Suprapubic skin (tissue), 3 donors: Measurements from ENCODE around the gene LRRC42.

Source experiments
- CTCF ChIP-seq, 2 donors: fragments of 200-600 bp in 1 of 2; fragments of 450-650 bp in 1 of 2; sonication (generic) in 1 of 2; IDR thresholded peaks; one replicate each; pipeline ENCODE4 v1.5.1; 2016 to 2019; ENCODE audit warnings: antibody characterized with exemption in 2 of 2, mild to moderate bottlenecking in 1 of 2, moderate library complexity in 1 of 2
- POLR2AphosphoS5 ChIP-seq, 3 donors: sonication (generic); formaldehyde crosslinking; IDR thresholded peaks; one replicate each; pipeline ENCODE4 v1.6.1; 2017; ENCODE audit warnings: antibody characterized with exemption in 3 of 3

- TF ChIP-seq CTCF (IDR thresholded peaks at IDR 0.05), result no peak
- TF ChIP-seq POLR2AphosphoS5 (IDR thresholded peaks at IDR 0.05), result no peak
Measured at GRCh38 chr1:53943090-53943489, 3.1 kb upstream of the LRRC42 start.
